SK-N-SH (cell line): Measurements from ENCODE around the gene SPINT2. TPM values are rescaled to one million over a fixed set of nuclear protein-coding genes. Genes with fewer than 3 reads are reported as not detected.
A peak's percentile ranks its signal among the peaks of the same experiment; 100 is the strongest.

ENCODE experiments used
- CTCF ChIA-PET: fragments of 300-600, 350-600 bp; formaldehyde crosslinking; extraction: SDS; loops from one replicate; lab custom pipeline; 2021; lab: Yijun Ruan, JAX
- POLR2A ChIA-PET: fragments of 350-600 bp; sonication (Branson Sonifier 250); formaldehyde crosslinking; extraction: SDS; loops from one replicate; lab custom pipeline; 2020; ENCODE audit warnings: antibody characterized with exemption, inconsistent platforms; lab: Yijun Ruan, JAX
- DNase-seq: peaks from one replicate; pipeline ENCODE4 v3.0.0; 2012
- H2AFZ ChIP-seq: fragments of 200-600 bp; sonication (generic); 2 replicates; pipeline ENCODE4 v1.8.1; 2016; ENCODE audit warnings: antibody characterized with exemption, mild to moderate bottlenecking, low read depth
- H3F3A ChIP-seq: fragments of 200-600 bp; sonication (generic); replicated peaks from 2 replicates; pipeline ENCODE3; 2016; ENCODE audit warnings: antibody characterized with exemption, mild to moderate bottlenecking; ENCODE audit not compliant: insufficient read depth
- H3K27ac ChIP-seq, 2 experiments: fragments of 200-500 bp in 1 of 2; fragments of 200-600 bp in 1 of 2; sonication (Bioruptor generic) in 1 of 2; sonication (generic), shearing (Covaris generic) in 1 of 2; 2 replicates each; pipeline versions ENCODE4 v1.5.1 to v1.6.1; 2014 to 2016; ENCODE audit warnings: low read depth in 2 of 2, inconsistent platforms in 1 of 2, low read length in 1 of 2, mild to moderate bottlenecking in 1 of 2, mixed read lengths in 1 of 2
- H3K27me3 ChIP-seq: fragments of 200-600 bp; sonication (generic), shearing (Covaris generic); 2 replicates; pipeline ENCODE4 v1.6.1; 2016; ENCODE audit warnings: mixed run types; ENCODE audit not compliant: insufficient read depth
- H3K36me3 ChIP-seq, 2 experiments: fragments of 200-500 bp in 1 of 2; fragments of 200-600 bp in 1 of 2; sonication (Bioruptor generic) in 1 of 2; sonication (generic) in 1 of 2; replicated peaks in 1 of 2; 2 replicates each; pipeline versions ENCODE3 to v1.5.1; 2014 to 2016; ENCODE audit warnings: low read length in 1 of 2, mild to moderate bottlenecking in 1 of 2; ENCODE audit not compliant: insufficient read depth in 2 of 2, control insufficient read depth in 1 of 2
- H3K4me1 ChIP-seq, 2 experiments: fragments of 200-500 bp in 1 of 2; fragments of 200-600 bp in 1 of 2; sonication (Bioruptor generic) in 1 of 2; sonication (generic), shearing (Covaris generic) in 1 of 2; 2 replicates each; pipeline versions ENCODE4 v1.5.1 to v1.6.1; 2014 to 2016; ENCODE audit warnings: low read depth in 1 of 2, low read length in 1 of 2, mixed run types in 1 of 2; ENCODE audit not compliant: insufficient read depth in 2 of 2, control insufficient read depth in 1 of 2
- H3K4me2 ChIP-seq: fragments of 200-600 bp; sonication (generic), shearing (Covaris generic); 2 replicates; pipeline ENCODE4 v1.6.1; 2017; ENCODE audit warnings: mixed run types
- H3K4me3 ChIP-seq, 2 experiments: fragments of 200-500 bp in 1 of 2; fragments of 200-600 bp in 1 of 2; sonication (Bioruptor generic) in 1 of 2; sonication (generic), shearing (Covaris generic) in 1 of 2; 2 replicates each; pipeline versions ENCODE4 v1.5.1 to v1.8.1; 2014 to 2016; ENCODE audit warnings: low read depth in 2 of 2, inconsistent platforms in 1 of 2, low read length in 1 of 2, mild to moderate bottlenecking in 1 of 2, mixed read lengths in 1 of 2, moderate library complexity in 1 of 2
- H3K79me2 ChIP-seq: fragments of 200-600 bp; sonication (generic); 2 replicates; pipeline ENCODE4 v1.8.1; 2017; ENCODE audit warnings: mild to moderate bottlenecking; ENCODE audit not compliant: insufficient read depth
- H3K9ac ChIP-seq: fragments of 200-600 bp; sonication (generic); 2 replicates; pipeline ENCODE4 v1.6.1; 2017; ENCODE audit warnings: mixed run types
- H3K9me2 ChIP-seq: fragments of 200-600 bp; sonication (generic); 2 replicates; pipeline ENCODE4 v1.6.1; 2017; ENCODE audit warnings: mixed run types
- H3K9me3 ChIP-seq: fragments of 200-600 bp; sonication (generic); 2 replicates; pipeline ENCODE4 v1.6.1; 2017; ENCODE audit warnings: mixed run types, mild to moderate bottlenecking, moderate library complexity
- H4K20me1 ChIP-seq: fragments of 200-600 bp; sonication (generic); 2 replicates; pipeline ENCODE4 v1.6.1; 2017; ENCODE audit warnings: mild to moderate bottlenecking, mixed run types; ENCODE audit not compliant: insufficient read depth
- CHD2 ChIP-seq: fragments of 150-350 bp; IDR thresholded peaks from 2 replicates; pipeline ENCODE4 v1.6.1; 2018; ENCODE audit warnings: low read length; ENCODE audit not compliant: partially characterized antibody
- ELF1 ChIP-seq: IDR thresholded peaks from 2 replicates; pipeline ENCODE4 v1.4.0; 2012
- GABPA ChIP-seq: IDR thresholded peaks from 2 replicates; pipeline ENCODE4 v1.4.0; 2012; ENCODE audit warnings: low read depth, mild to moderate bottlenecking
- MEF2A ChIP-seq: IDR thresholded peaks from 2 replicates; pipeline ENCODE4 v1.4.0; 2012; ENCODE audit warnings: low read depth, borderline replicate concordance
- MXI1 ChIP-seq: IDR thresholded peaks from 2 replicates; pipeline ENCODE4 v1.6.1; 2012; ENCODE audit warnings: mild to moderate bottlenecking, low read depth, low read length, improper control_type of control experiment
- NFIC ChIP-seq: IDR thresholded peaks from 2 replicates; pipeline ENCODE4 v1.4.0; 2012; ENCODE audit warnings: borderline replicate concordance
- PBX3 ChIP-seq: IDR thresholded peaks from 2 replicates; pipeline ENCODE4; 2012
- POLR2AphosphoS5 ChIP-seq: IDR thresholded peaks from 2 replicates; pipeline ENCODE4 v1.6.1; 2012; ENCODE audit warnings: low read depth, low read length
- RFX5 ChIP-seq: IDR thresholded peaks from 2 replicates; pipeline ENCODE4 v1.6.1; 2012; ENCODE audit warnings: mild to moderate bottlenecking, improper control_type of control experiment, low read length
- TAF1 ChIP-seq: IDR thresholded peaks from 2 replicates; pipeline ENCODE4 v1.6.1; 2012; ENCODE audit warnings: low read depth, mild to moderate bottlenecking, low read length, moderate library complexity, borderline replicate concordance
- TCF12 ChIP-seq: IDR thresholded peaks from 2 replicates; pipeline ENCODE4 v1.4.0; 2012
- YY1 ChIP-seq: IDR thresholded peaks from 2 replicates; pipeline ENCODE4 v1.4.0; 2012; ENCODE audit warnings: low read depth, mild to moderate bottlenecking
- WGBS: methylation state at CpG from one replicate; pipeline ENCODE4 v1.1.6; 2017; ENCODE audit warnings: low lambda C conversion rate; 5-methylcytosine and 5-hydroxymethylcytosine counted together
- polyA plus RNA-seq, 3 experiments: library from polyadenylated mRNA; depleted of rRNA; stranded (reverse); fragments of >200 nt; gene quantifications; 2 replicates each; pipeline ENCODE4 v1.2.3, GENCODE V29; 2012
- TF ChIP-seq, protein P1 (sequence below): IDR thresholded peaks from 2 replicates; pipeline ENCODE4 v1.6.1; 2012; ENCODE audit warnings: mild to moderate bottlenecking, low read depth, low read length, moderate library complexity
- TF ChIP-seq, protein P2 (sequence below): IDR thresholded peaks from 2 replicates; pipeline ENCODE4 v1.4.0; 2012; ENCODE audit warnings: low read depth, borderline replicate concordance

SPINT2 gene
- polyA plus RNA-seq, 1 of the 3 experiments (the other 2 are of a cell fraction) = 1.0 TPM

DNA sequence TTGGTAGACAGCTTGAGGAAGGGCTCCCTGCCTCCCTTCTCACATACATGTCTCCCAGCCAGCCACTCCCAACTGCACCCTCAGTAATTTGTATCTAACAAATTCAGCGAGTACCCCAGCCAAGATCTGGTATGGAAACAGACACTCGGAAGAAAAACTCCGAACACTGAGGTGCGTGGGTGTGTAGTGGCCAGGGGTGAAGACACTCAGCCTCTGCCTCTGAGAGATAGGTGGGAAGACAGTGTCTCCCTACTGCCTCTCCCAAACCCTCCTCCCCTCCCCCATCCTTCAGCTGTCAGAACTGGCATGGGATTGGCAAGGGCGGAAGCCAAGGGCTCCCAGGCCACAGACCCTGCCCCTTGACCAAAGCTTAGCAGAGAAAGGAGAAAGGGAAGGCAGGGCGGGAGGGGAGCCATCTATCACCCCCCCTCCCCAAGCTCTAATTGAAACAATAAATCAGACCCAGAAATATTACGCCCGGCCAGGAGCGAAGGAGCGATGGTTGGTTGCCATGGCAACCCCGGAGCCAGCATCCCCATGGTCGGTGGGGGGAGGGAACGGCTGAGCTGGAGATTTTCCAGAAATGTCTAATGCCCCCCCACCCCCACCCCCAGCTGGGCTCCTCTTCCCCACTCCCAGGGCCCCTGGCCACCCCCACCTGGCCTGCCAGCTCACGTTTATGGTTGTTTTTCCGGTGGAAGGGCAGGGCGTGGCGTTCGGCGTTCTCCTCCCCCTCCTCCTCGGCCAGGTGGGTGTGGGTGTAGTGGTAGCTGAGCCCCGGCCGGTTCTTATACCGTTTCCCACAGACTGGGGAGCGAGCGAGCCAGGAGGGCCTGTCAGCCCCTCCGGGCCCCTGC, 47.4 kb upstream of the SPINT2 start:
- Histone ChIP-seq H3K9ac (no peak overlapping the region), H3K36me3 (peaks cover 0 to 7% of the 10 kb centered on the region in 2 experiments), H3K9me2 (no peaks in the 10 kb centered on the region), H3K27ac (no peak overlapping the region), H3F3A (no peaks in the 10 kb centered on the region), H3K4me3 (no peak overlapping the region), H4K20me1 (no peaks in the 10 kb centered on the region), H3K4me2 (no peak overlapping the region), H3K27me3 (no peaks in the 10 kb centered on the region), H3K9me3 (no peaks in the 10 kb centered on the region), H3K4me1 (no peaks in the 10 kb centered on the region), H2AFZ (no peak overlapping the region), H3K79me2 (no peaks in the 10 kb centered on the region)
- CTCF ChIA-PET = interaction anchor here (0.6 to 1.6 kb wide), 4 partner anchors 8 to 314 kb away, joined by 3 to 5 read pairs (median 3); no protein-coding TSS in a partner anchor
- TF ChIP-seq TAF1 = no peak
- TF ChIP-seq MEF2A = no peak
- no peak for TF ChIP-seq ELF1
- DNase-seq = peak; percentile 65
- WGBS = 84% methylated on average over 26 of the region's 26 CpGs
- POLR2A ChIA-PET = no interaction called here

DNA sequence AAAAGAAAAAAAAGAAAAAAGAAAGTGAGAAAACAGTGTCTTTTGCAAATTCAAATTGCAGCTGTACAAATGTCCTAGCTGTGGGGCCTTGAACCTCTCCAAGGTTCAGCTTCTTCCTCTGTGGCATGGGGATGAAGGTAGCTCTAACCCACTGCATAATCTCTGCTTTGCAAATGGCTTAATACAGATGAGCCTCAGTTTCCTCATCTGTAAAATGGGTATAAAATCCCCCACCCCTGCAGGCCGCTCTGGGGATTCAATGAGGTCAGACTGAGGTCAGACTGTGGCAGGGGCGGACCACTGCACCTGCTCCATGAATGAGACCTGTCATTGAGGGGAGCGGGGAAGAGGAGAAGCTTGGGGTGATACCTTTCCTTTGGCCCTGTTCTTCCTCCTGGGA, 46.2 kb upstream of the SPINT2 start:
- Histone ChIP-seq H3K9me3 (no peaks in the 10 kb centered on the region), H3K27ac (no peak overlapping the region), H3K9me2 (no peaks in the 10 kb centered on the region), H3K9ac (no peak overlapping the region), H3K36me3 (peaks cover 0 to 7% of the 10 kb centered on the region in 2 experiments), H4K20me1 (no peaks in the 10 kb centered on the region), H3K79me2 (peaks cover 2% of the 10 kb centered on the region; the same call in 1 of the 2 replicates), H3K4me1 (no peaks in the 10 kb centered on the region; a peak in 1 of 4 replicates), H3F3A (no peaks in the 10 kb centered on the region), H3K27me3 (no peaks in the 10 kb centered on the region), H3K4me3 (no peak overlapping the region), H3K4me2 (no peak overlapping the region), H2AFZ (no peak overlapping the region)
- TF ChIP-seq POLR2AphosphoS5 = no peak
- no peak for TF ChIP-seq NFIC
- no peak for DNase-seq
- 87% methylated on average over 3 of the region's 3 CpGs for WGBS
- CTCF ChIA-PET = interaction anchor here (1.3 to 1.6 kb wide), 2 partner anchors 315 to 319 kb away, joined by 5 read pairs; no protein-coding TSS in a partner anchor
- POLR2A ChIA-PET = no interaction called here

DNA sequence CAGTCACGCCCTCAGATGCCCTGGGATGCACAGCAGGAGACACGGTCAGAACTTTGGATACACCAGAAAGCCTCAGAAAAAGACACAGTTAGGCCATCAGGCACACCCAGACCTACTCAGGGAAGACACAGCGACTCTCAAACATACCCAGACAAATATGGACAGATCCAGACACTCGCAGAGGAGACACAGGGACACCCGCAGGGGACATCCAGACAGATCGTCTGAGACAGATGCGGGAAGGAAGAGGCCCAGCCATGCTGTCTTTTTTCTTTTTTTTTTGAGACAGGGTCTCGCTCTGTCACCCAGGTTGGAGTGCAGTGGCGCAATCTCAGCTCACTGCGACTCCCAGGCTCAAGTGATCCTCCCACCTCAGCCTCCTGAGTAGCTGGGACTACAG, 45.2 kb upstream of the SPINT2 start:
- no peak overlapping the region for H3K9ac ChIP-seq
- TF ChIP-seq CHD2 (no peak), PBX3 (no peak), NFIC (no peak), GABPA (no peak), MXI1 (no peak), TCF12 (no peak), YY1 (no peak), RFX5 (no peak)
- TF ChIP-seq, protein P1, sequence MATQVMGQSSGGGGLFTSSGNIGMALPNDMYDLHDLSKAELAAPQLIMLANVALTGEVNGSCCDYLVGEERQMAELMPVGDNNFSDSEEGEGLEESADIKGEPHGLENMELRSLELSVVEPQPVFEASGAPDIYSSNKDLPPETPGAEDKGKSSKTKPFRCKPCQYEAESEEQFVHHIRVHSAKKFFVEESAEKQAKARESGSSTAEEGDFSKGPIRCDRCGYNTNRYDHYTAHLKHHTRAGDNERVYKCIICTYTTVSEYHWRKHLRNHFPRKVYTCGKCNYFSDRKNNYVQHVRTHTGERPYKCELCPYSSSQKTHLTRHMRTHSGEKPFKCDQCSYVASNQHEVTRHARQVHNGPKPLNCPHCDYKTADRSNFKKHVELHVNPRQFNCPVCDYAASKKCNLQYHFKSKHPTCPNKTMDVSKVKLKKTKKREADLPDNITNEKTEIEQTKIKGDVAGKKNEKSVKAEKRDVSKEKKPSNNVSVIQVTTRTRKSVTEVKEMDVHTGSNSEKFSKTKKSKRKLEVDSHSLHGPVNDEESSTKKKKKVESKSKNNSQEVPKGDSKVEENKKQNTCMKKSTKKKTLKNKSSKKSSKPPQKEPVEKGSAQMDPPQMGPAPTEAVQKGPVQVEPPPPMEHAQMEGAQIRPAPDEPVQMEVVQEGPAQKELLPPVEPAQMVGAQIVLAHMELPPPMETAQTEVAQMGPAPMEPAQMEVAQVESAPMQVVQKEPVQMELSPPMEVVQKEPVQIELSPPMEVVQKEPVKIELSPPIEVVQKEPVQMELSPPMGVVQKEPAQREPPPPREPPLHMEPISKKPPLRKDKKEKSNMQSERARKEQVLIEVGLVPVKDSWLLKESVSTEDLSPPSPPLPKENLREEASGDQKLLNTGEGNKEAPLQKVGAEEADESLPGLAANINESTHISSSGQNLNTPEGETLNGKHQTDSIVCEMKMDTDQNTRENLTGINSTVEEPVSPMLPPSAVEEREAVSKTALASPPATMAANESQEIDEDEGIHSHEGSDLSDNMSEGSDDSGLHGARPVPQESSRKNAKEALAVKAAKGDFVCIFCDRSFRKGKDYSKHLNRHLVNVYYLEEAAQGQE = no peak
- TF ChIP-seq, protein P2, sequence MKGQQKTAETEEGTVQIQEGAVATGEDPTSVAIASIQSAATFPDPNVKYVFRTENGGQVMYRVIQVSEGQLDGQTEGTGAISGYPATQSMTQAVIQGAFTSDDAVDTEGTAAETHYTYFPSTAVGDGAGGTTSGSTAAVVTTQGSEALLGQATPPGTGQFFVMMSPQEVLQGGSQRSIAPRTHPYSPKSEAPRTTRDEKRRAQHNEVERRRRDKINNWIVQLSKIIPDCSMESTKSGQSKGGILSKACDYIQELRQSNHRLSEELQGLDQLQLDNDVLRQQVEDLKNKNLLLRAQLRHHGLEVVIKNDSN = no peak
- no peaks in the 10 kb centered on the region for H3F3A ChIP-seq
- POLR2A ChIA-PET = no interaction called here
- H3K27ac ChIP-seq = no peak overlapping the region
- H3K4me2 ChIP-seq = no peak overlapping the region
- no peaks in the 10 kb centered on the region for H3K9me3 ChIP-seq
- CTCF ChIA-PET = interaction anchor here (0.6 kb wide), 1 partner anchor 317 kb away, joined by 3 read pairs; no protein-coding TSS in a partner anchor
- no peaks in the 10 kb centered on the region; a peak in 1 of 4 replicates for H3K4me1 ChIP-seq
- no peak for DNase-seq
- no peaks in the 10 kb centered on the region for H4K20me1 ChIP-seq
- no peaks in the 10 kb centered on the region for H3K9me2 ChIP-seq
- no peak overlapping the region for H2AFZ ChIP-seq
- WGBS = 94% methylated on average over 10 of the region's 10 CpGs
- peaks cover 7% of the 10 kb centered on the region; the same call in 1 of the 2 replicates for H3K79me2 ChIP-seq
- H3K4me3 ChIP-seq = no peak overlapping the region
- H3K36me3 ChIP-seq = peaks cover 0 to 7% of the 10 kb centered on the region in 2 experiments
- H3K27me3 ChIP-seq = no peaks in the 10 kb centered on the region
